GM13976 (cell line): Measurements from ENCODE around the gene ELOVL1.

Experiments
- DNase-seq: peaks from one replicate; pipeline ENCODE4 v3.0.0; 2012; ENCODE audit warnings: low spot score
- CTCF ChIP-seq: IDR thresholded peaks from 2 replicates; pipeline ENCODE4 v1.5.1; 2012; ENCODE audit warnings: borderline replicate concordance, mild to moderate bottlenecking; ENCODE audit not compliant: insufficient read depth; ENCODE audit errors: extremely low read depth, missing control alignments, control extremely low read depth
- in situ Hi-C: fragments of 300-500 bp; cut with MboI; formaldehyde crosslinking; loops from one replicate; pipeline ENCODE4 v1.12.0; 2022; ENCODE audit warnings: low sequenced_read_pairs, mixed read lengths, inconsistent platforms; ENCODE audit not compliant: unreplicated experiment

Gene ELOVL1

GRCh38 chr1:43316738-43317520, 50.9 kb downstream of the ELOVL1 start:
- in situ Hi-C loops, result no loop called here
- TF ChIP-seq CTCF, result no peak
- DNase-seq, result no peak

GRCh38 chr1:43315963-43316737, 51.7 kb downstream of the ELOVL1 start:
- no peak for DNase-seq
- TF ChIP-seq CTCF, result no peak
- in situ Hi-C loops, result no loop called here

- no peak for DNase-seq
- TF ChIP-seq CTCF, result no peak
- in situ Hi-C loops, result no loop called here
Observed at GRCh38 chr1:43315481-43315880, 52.3 kb downstream of the ELOVL1 start.

- no peak for DNase-seq
- no peak for TF ChIP-seq CTCF
- in situ Hi-C loops, result no loop called here
Observed at GRCh38 chr1:43314233-43314632, 53.6 kb downstream of the ELOVL1 start.

- in situ Hi-C loops, result no loop called here
- TF ChIP-seq CTCF, result no peak
- DNase-seq, result no peak
Observed at GRCh38 chr1:43313771-43314170, 54.0 kb downstream of the ELOVL1 start.
